Epithelial cell of prostate (primary cell): ENCODE results near the gene GPR62.

Experiments used
- DNase-seq: peaks from one replicate; pipeline ENCODE4 v3.0.0-alpha.2; 2011; ENCODE audit warnings: low read depth, low spot score
- H3K27ac ChIP-seq: fragments of 450-650 bp; 2 replicates; pipeline ENCODE4 v1.5.1; 2017; ENCODE audit warnings: mild to moderate bottlenecking

GPR62 gene

GRCh38 chr3:51968170-51968775, 13.1 kb downstream of the GPR62 start:
- DNase-seq: no peak
- no peak overlapping the region for H3K27ac ChIP-seq

- DNase-seq: no peak
- no peak overlapping the region for H3K27ac ChIP-seq
Observed at GRCh38 chr3:51968883-51969678, 13.9 kb downstream of the GPR62 start.

GRCh38 chr3:51969841-51970240, 14.7 kb downstream of the GPR62 start:
- no peak for DNase-seq
- H3K27ac ChIP-seq: no peak overlapping the region

- no peak overlapping the region for H3K27ac ChIP-seq
- DNase-seq: no peak
Observed at GRCh38 chr3:51970606-51971300, 15.6 kb downstream of the GPR62 start.

GRCh38 chr3:51971350-51971749, 16.2 kb downstream of the GPR62 start:
- no peak for DNase-seq
- H3K27ac ChIP-seq: no peak overlapping the region

GRCh38 chr3:51974277-51974962, 19.2 kb downstream of the GPR62 start:
- no peak for DNase-seq
- peak overlapping the region; percentile 64 for H3K27ac ChIP-seq

- no peak for DNase-seq
- H3K27ac ChIP-seq: peak within 1 kb of the TSS; percentile 64
Observed at GRCh38 chr3:51974963-51975851, 20.0 kb downstream of the GPR62 start, which contains the start of gene ABHD14A. Gene ABHD14A (plus strand): TSS chr3:51975064. CDS start chr3:51975136, 72 bp downstream.

- H3K27ac ChIP-seq: no peak overlapping the region
Observed at GRCh38 chr3:51975852-51976549, 20.8 kb downstream of the GPR62 start.

GRCh38 chr3:51977446-51978142, 22.4 kb downstream of the GPR62 start:
- peak overlapping the region; percentile 61 for H3K27ac ChIP-seq
- DNase-seq: no peak

More at GRCh38 chr3:51975852-51976549, 20.8 kb downstream of the GPR62 start:
- DNase-seq: no peak

GRCh38 chr3:51978143-51978502, 22.9 kb downstream of the GPR62 start:
- no peak for DNase-seq
- peak overlapping the region; percentile 61 for H3K27ac ChIP-seq

- no peak overlapping the region for H3K27ac ChIP-seq
- no peak for DNase-seq
Observed at GRCh38 chr3:51980253-51980652, 25.1 kb downstream of the GPR62 start.

- DNase-seq: no peak
- H3K27ac ChIP-seq: peak overlapping the region; percentile 96
Observed at GRCh38 chr3:51982352-51982837, 27.2 kb downstream of the GPR62 start.

GRCh38 chr3:51982838-51983577, 27.8 kb downstream of the GPR62 start, which contains the start of gene ACY1:
Gene ACY1 (plus strand): TSS chr3:51983535. CDS start chr3:51984065, 530 bp downstream.
- peak within 1 kb of the TSS; percentile 96 for H3K27ac ChIP-seq
- no peak for DNase-seq

GRCh38 chr3:51983578-51984268, 28.5 kb downstream of the GPR62 start:
- H3K27ac ChIP-seq: peak overlapping the region; percentile 96
- DNase-seq: no peak

- DNase-seq: no peak
- H3K27ac ChIP-seq: peak overlapping the region; percentile 96
Observed at GRCh38 chr3:51984269-51984647, 29.1 kb downstream of the GPR62 start.

GRCh38 chr3:51985063-51985462, 29.9 kb downstream of the GPR62 start:
- DNase-seq: no peak

More at GRCh38 chr3:51985063-51985462, 29.9 kb downstream of the GPR62 start:
- no peak overlapping the region for H3K27ac ChIP-seq
